ENCODE measurements around the gene ZNF319.

ZNF319 gene

DNA sequence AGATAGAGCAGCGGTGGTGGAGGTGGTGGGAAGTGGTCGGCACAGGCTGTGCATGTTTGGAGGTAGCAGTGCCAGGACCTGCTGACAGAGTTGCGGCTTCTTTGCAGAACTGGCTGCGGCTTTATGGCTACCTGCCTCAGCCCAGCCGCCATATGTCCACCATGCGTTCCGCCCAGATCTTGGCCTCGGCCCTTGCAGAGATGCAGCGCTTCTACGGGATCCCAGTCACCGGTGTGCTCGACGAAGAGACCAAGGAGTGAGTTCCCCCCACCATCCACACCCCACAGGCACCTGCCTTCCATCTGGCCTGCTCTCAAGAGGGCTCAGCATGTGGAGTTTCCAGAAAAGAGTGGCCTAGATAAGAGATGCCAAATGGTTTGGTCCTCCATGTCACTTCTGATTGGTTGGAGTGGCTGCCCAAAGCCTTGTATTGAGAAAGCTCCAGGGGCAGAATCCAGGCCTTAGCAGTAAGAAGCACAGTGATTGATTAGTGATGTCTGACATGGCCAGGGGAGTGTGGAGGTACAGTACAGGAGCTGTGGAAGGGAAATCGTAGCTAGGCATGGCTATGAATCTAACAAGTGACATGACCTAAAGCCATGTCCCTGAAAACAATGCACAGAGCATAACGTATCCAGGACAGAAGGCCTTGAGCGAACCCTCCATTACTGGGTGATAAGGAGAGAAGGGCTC lies 37.0 kb upstream of the ZNF319 start:
- DNase-seq (ENCODE audit: low read depth in 2 of 2): no peak

DNA sequence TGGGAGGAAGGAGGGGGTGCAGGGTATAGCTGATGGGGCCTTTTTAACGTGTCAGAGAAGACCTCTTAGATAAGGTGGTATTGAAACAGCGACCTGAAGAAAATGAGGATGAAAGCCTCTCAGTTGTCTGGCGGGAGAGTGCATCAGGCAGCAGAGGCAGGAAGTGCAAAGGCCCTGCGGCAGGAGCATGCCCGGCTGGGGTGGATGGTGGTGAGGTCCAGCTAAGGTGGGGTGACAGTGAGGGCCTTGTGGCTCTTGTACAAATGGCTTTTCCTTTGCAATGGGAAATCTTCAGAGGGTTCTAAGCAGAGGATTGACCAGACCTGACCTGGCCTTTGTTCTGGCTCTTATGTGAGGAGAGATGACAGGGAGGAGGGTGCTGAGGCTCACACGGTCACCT lies 36.5 kb upstream of the ZNF319 start:
- no peak for DNase-seq (ENCODE audit: low read depth in 2 of 2)

DNA sequence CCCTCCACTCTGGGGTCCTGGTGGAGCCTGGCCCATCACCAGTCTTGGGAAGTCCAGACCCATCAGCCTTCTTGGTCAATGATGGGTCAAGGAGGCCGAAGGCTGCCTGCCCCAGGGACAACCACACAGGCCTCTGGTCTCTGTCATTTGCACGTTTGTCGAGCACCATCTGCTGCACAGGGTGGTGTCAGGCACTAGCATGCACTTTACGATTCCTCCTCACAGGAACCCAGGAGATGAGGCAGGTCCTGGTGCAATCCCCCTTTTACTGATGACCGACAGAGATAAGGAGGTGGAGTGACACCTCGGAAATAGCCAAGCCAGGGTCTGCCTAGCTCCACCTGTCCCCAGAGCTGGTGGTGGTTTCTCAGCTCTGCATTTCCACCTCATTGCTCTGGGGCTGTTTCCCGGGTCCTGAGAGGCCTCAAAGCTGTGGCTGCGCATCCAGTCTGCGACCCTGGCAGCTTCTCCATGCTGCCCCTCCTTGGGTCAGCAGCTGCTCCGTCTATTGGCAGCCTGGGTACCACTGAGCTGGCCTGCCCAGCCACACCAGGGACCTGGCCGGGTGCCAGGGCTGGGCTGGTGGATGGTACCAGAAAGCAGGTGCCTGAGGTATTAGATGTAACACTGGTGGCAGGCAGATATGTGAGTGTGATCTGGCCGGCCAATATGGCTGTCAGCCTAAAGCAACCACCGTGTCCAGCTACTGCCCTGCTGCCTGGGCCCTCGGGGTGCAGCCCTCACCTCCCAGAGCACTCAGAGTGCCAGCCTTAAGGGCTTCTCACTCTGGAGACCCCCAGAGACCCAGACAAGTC lies 35.1 kb upstream of the ZNF319 start:
- DNase-seq (ENCODE audit: low read depth in 2 of 2): no peak

DNA sequence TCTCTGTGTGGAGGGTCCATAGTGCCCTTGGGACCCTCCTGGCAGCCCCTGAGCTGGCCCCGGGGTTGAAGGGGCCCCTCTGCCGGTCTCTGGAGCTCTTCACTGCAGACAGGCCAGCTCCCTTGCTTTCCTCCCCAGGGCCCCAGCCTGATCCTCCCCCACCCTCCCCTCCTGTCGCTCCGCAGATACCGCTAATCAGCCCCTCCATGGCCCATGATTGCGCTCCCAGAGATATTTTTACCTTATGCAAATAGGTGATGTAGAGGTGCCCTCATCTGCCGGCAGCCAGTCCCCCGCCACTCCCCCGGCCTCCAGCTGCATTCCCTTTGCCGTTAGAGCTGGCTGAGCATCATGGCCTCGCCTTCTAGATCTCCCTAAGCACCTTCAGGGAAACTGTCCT lies 34.3 kb upstream of the ZNF319 start:
- DNase-seq (ENCODE audit: low read depth in 2 of 2): no peak

DNA sequence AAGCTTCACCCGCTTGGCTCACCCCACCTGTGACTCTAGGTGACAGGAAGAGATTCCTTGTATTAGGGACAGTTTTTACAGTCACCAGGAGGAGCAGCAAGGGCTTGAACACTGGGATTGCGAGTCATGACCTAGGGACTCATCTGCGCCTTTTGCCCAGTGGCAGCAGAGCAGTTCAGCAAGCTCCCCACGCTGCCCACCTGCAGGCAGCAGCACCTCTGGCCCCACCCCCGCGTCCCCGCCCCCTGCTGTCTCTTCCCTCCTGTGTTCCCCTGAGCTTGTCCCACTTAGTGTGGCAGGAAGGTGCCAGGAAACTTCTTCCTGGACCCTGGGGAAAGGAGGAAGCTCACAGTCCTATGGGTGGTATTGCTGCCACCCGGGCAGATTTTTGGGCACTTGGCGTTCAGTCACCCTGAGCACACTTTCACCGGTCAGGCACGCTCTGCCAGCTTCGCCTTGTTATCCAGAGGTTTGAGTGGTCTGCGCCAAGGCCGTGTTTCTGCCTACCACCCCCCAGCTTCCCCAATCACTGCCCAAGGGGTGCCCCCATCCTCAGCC lies 33.7 kb upstream of the ZNF319 start:
- DNase-seq (ENCODE audit: low read depth in 2 of 2): no peak

DNA sequence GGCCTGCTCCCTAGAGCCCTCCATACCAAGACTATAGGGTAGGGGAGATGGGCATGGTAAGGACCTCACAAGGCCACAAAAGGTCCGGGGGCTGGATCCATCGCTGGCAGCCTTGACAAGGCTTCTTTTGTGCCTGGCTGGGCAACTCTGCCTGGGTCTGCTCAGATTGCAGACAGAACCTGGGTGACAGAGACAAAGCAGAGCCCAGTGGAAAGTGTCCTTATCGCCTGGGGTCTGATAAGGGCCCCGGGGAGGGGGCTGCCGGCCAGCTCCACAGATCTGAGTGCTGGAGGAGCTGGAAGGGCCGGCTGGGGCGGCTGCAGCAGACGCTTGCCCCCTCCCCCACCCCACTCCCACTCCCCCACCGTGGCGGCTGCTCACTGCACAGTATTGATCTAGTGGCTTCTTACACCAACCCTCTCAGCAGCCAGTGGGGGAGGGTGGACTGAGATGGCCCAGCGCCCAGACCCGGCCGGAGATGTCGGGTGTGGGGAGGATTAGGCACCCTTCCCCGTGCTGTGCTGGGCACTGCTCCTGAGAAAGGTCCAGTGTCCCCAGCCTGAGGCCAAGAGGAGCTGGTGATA lies 32.3 kb upstream of the ZNF319 start:
- no peak for DNase-seq (ENCODE audit: low read depth in 2 of 2)

DNA sequence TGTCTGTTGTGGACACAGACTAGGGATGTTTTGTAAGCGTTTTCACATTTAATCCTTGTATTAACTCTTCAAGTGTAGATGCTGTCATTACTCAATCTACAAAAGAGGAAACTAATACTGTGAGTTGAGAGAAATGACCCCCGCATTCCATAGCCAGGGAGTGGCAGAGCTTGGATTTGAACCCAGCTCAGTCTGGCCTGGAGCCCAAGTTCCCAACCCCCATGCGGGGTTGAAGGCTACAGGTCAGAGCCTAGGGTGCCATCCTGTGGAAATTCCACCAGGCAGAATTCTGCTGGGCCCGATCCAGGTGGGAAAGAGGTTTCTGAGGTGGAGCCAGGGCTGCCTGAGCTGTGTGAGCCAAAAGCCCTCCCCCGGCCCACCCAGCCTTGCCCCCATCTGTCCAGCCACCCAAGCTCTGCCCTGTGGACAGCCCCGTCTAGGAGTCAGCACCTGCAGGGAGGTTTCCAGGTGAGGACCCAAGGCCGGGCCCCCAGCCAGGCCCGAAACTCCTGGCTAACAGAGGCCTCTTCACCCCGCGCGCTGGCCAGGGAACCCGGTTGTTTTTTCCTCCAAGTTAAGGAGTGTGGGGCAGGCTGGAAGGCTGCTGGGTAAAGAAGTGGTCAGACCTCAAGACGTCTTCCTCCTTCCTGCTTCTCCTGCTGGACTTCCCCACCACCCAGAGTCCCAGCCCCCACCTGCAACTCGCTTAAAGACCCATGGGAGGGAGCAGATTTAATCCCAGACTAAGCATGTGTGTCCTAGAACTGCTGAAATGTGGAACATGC lies 30.7 kb upstream of the ZNF319 start:
- no peak for DNase-seq (ENCODE audit: low read depth in 2 of 2)

DNA sequence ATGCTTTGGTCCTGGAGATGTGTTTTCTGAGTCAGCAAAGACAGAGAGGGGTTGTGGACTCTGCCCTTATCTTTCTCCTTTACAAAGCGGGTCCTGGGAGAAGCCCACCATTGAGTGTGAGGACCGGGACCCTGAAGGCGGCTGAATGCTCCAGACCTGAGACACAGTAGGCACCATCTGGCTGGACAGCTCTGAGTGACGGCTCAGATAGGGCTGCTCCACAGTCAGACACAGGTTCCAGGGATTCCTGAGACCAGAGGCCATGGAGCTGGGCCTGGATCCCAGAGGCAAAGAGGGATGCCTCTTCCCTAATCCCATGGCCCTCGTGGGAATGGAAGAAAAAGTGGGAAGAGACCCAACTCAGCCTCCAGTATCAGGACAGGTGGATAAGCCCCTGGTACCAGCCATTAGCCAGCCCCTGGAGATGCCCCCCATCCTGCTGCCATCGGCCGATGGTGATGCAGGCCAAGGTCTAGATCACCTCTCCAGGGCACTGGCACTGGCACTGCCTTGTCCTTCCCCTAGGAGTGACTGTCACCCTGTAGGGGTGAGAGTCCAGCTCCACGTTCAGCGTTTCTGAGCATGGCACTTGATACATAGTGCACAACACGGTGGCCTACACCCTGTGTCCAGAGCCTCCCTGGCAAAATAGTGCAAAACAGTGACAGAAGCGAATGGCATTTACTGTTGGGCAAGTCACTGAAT lies 29.8 kb upstream of the ZNF319 start:
- no peak for DNase-seq (ENCODE audit: low read depth in 2 of 2)

DNA sequence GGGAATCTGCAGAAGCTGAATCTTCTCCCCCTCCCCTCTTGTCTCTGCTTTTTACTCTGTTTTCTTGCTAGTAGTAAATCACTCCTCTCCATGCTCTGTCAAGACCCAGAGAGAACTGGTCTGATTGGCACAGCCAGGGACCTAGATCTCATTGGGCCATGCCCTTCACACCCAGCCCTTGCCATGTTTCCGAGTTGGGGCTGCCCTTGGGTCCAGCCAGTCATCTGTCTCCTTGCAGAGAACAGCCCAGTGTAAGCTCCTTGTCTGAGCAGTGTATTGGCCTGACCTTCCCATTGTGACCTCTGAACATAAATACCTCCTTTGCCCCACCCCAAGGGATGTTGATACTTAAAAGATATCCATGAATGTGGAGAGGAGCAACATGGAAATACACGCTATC lies 28.9 kb upstream of the ZNF319 start:
- no peak for DNase-seq (ENCODE audit: low read depth in 2 of 2)

DNA sequence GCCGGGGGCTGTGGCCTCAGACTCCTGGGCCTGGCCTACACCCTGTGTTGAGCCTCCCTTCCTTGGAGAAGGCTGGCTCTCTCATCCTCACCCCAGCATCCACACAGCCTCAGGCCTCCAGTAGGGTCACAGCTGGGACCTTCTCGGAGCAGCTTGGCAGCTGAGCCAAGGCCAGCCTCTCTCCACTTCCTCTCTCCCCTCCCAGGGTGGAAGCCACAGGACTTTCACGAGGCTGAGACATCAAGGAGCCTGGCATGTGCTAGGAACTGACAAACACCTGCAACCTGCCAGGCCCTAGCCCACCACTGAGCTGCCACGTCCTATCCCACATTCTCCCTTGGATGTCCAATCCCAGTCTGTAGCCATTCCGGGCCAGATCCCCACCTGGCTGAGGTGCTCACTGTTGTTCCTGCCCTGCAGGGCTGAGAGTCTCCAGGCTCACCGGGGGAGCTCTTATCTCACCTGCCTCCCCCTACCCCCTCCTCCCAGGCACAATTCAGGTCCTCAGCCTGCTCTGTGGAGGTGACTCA lies 28.1 kb upstream of the ZNF319 start:
- no peak for DNase-seq (ENCODE audit: low read depth in 2 of 2)

DNA sequence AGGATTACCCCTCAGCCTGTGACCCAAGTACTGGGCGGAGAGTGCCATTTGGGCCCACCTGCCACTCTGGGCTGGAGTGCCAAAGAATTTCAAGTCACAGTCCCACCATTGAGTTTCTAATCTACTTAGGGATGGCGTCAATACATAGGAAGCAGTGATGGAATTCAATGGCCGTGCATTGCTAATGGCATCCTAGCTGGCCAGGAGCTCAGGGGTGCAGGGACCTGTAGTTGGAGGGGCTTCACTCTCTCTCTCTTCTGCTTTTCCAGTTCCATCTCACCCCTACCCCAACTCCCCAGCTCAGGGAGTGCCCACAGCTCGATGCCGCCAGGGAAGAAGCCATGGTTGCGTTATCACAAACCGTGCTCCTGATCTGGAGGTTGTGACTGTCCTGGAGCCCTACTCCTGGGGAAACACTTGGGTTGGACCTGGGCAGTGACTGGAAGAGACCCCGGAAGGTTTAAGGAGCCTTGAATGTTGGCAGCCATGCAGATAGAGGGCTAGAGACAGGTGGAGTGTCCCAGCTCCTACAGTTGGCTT lies 27.5 kb upstream of the ZNF319 start:
- no peak for DNase-seq (ENCODE audit: low read depth in 2 of 2)

DNA sequence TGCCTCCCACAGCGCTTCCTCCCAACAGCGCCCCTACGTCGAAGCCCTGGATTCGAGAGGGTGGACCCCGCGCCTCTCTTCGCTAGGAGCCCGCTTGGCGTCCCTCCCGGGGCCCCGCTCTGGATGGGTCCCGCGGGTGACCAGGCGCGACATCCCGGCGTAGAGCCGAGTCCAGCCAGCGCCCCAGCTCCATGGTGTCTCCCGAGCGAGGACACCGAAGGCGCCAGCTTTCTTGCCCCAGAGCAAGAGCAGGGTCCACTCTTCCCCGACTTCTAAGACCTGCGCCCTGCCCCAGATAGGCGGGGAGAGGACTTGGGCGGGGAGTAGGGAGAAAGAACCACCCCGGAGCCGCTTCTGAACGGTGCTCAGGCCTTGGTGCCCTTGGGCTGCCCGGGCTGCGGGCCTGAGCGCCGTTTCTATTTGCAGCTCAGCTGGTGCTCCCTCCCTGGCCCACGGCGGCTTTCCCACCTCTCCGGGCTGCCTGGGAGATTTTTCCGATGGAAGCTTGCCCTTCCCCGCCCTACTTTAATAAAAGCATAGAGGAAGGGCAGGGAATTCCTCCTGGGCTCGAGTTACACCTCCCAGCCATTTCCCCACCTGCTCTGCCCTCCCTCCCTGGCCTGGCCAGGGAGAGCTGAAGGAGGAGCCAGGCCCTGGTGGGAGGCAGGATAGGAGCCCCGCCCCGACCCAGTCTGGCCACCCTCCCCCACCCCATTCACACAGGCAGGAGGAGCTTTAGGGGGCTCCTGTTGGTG lies 26.9 kb upstream of the ZNF319 start:
- no peak for DNase-seq (ENCODE audit: low read depth in 2 of 2)

DNA sequence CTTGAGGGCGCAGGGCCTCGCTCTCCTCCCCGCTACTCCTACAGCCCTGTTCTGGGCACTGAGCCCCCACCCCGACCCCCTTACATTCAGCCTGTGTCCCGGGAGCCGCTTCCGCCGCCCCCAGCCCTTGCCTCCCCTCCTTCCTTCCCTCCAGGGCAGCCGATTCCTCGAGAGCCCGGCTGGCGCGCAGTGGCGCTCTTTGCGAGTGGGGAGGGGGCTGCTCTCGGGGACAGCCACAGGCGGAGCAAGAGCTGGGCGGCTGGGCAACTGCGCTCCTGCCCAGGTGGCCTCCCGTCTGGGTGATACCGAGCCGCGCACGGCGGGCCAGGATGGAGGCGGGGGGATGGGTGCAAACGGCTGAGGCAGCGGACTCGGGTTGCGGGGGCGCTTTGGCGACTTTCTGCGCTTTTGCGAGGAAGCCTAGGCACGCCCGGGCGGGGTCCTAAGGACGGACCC lies 26.3 kb upstream of the ZNF319 start:
- no peak for DNase-seq (ENCODE audit: low read depth in 2 of 2)

DNA sequence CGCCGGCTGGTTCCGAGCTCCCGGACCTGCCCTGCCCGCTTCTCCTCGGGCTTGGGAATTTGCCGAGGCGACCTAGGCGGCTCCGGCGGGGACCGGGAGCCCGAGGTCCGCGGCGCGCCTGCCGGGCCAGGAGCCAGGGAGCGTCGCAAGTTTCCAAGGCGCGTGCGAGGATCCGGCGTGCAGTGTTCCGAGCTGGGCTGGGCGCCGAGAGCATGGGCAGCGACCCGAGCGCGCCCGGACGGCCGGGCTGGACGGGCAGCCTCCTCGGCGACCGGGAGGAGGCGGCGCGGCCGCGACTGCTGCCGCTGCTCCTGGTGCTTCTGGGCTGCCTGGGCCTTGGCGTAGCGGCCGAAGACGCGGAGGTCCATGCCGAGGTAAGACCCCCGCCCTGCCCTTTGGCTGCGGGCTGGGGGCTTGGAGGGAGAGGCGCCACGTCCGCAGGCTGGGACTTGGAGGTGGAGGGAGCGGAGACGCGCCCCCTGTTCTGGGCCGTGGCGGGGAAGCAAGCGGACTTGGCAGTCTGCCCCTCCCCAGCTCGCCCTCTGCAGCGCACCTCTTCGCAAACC lies 25.8 kb upstream of the ZNF319 start:
- DNase-seq (ENCODE audit: low read depth in 2 of 2): no peak

DNA sequence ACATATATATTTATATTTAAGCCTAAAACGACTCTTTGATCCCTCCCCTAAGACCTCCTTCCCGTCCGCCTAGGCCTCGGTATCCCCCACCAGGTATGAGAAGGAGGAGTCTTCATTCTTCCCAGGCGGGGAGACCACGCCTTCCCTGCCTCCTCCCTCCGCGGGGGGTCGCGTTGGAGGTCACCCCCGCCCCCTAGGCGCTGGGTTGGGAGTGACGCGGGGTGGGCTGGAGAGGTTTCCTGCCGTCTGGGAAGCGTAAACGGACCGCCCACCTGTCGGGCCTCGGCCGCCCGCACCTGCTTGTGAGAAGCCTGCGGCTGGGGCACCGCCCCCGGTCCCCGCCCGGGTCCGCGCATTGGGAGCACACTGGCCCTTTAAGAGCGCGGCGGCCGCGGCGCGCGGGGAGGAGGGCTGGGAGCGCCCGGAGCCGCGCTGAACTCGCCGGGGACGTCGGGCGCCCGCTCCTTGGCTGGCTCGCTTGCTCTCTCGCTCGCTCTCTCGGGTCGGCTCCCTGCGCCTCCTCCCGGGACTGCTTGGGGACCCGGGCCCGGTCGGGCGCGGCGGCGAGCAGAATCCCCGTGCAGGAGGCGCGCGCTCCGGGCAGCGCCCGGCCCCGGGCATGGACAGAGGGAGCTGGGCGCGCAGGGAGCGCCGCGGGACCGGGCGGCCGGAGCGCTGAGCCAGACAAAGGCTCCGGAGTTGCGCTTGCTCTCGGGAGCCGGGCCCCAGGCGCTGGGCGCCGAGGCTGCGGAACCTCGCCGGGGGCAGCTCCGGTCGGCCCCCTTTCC lies 25.1 kb upstream of the ZNF319 start, which contains the start of gene MMP15:
MMP15 (plus strand) TSS at position 404 of the 788 bp plus-strand sequence. CDS start 597 bp downstream, outside the sequence.
- DNase-seq (ENCODE audit: low read depth in 2 of 2): peak; percentile 45 to 50

DNA sequence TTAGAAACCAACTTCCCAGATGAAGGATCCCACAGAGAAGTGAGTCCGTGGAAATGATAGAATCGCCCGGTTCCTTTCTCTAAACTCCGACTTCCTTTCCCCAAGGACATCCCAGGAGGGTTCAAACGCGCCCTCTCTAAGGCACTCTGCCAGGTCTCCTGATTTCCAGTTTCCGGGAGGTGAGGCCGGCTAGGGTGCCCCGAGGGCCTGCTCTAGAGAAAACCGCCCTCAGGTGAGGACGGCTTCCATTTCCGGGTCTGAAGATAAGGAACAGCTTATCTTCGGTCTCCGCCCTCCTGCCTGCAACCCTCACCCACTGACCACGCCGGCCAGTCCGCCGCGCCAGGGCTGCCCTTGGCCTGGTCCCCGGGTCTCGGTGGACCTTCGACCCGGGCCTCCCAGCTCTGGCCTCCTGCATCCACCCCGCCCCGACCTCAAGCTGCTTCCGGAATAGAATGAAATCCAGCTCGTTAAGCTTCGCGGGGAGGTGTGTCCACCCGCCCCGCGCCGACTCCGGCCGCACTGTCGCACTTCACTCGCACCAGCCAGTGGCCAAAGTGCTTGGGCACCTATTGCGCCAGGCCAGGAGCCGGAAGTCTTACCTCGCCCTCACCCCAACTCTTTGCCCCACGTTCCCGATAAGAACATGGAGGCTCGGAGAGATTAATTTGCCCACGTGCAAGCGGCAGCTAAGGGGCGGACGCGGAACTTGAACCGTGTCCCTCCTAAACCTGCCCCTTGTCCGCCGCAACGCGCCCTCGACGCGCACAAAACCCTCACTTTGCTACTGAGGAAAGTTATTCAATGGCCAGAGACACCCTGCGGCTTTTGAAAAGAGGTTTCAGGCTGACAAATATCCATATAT lies 24.2 kb upstream of the ZNF319 start:
- no peak for DNase-seq (ENCODE audit: low read depth in 2 of 2)

DNA sequence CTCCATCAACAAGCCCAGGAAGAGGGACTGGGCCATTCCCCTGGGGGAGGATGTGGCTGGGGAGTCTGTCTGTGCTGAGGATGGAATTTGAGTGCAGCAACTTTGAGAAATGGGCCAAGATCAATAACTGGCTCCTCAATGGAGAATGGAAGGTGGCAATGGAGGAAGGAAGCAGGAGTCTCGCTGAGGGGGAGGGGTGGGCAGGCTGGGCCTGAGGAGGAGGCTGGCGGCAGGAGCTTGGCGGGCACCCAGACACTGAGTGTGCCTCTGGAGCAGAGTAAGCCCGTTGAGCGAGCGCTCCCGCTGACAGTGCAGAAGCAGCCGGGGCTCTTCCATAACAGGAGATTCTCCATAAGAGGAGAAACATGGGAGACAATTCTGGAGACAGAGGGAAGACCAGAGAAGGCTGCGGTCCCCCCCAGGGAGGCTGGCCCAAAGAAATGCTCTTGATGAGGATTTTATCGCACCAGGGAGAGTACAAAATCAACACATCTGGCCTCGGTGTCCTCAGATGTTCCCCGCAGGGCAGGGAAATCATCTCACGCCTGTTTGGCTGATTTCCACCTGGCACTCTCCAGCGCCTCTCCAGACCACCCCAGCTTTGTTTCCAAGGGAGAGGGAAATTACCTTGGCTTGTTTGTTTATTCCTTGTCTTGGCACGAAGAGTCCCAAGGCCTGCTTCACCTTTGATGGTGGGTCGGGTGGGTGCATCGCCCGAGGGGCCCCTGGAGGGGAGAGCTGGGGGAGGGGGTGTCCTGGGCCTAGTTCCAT lies 22.3 kb upstream of the ZNF319 start:
- DNase-seq (ENCODE audit: low read depth in 2 of 2): no peak

All from stimulated activated CD8-positive, alpha-beta memory T cell treated with anti-CD3 and anti-CD28 coated beads, Interleukin-15, amount 100 ng/mL, for 48 hours (primary cell).